NCI-H774 (cell line): ENCODE results near the gene C1QC.

Experiments used
- DNase-seq: peaks from one replicate; lab custom pipeline; 2025; lab: John Stamatoyannopoulos, UW

C1QC gene

GRCh38 chr1:22619252-22619651, 24.2 kb upstream of the C1QC start:
- no peak for DNase-seq

GRCh38 chr1:22619798-22620197, 23.6 kb upstream of the C1QC start:
- DNase-seq, result no peak

GRCh38 chr1:22621761-22622160, 21.7 kb upstream of the C1QC start:
- DNase-seq, result no peak

- DNase-seq, result no peak
Measured at GRCh38 chr1:22625262-22625925, 18.0 kb upstream of the C1QC start.

GRCh38 chr1:22626237-22627157, 16.9 kb upstream of the C1QC start:
- no peak for DNase-seq

GRCh38 chr1:22627331-22627730, 16.1 kb upstream of the C1QC start:
- peak; percentile 31 for DNase-seq

GRCh38 chr1:22628698-22629444, 14.6 kb upstream of the C1QC start:
- no peak for DNase-seq

GRCh38 chr1:22629886-22630285, 13.5 kb upstream of the C1QC start:
- no peak for DNase-seq

- no peak for DNase-seq
Measured at GRCh38 chr1:22633697-22634463, 9.6 kb upstream of the C1QC start.

- no peak for DNase-seq
Measured at GRCh38 chr1:22635436-22635835, 8.0 kb upstream of the C1QC start.

- DNase-seq, result no peak
Measured at GRCh38 chr1:22636353-22636752, 7.1 kb upstream of the C1QC start, which contains the start of gene C1QA. C1QA (plus strand) TSS chr1:22636628; CDS start chr1:22637617, 989 bp downstream.

GRCh38 chr1:22636927-22637326, 6.5 kb upstream of the C1QC start:
- no peak for DNase-seq

GRCh38 chr1:22637907-22638445, 5.5 kb upstream of the C1QC start:
- no peak for DNase-seq

GRCh38 chr1:22638476-22639234, 4.8 kb upstream of the C1QC start:
- no peak for DNase-seq

- DNase-seq, result no peak
Measured at GRCh38 chr1:22639286-22639685, 4.1 kb upstream of the C1QC start.

GRCh38 chr1:22641247-22641646, 2.2 kb upstream of the C1QC start:
- no peak for DNase-seq

- DNase-seq, result peak; percentile 21
Measured at GRCh38 chr1:22641906-22642636, 1.4 kb upstream of the C1QC start.

GRCh38 chr1:22643928-22644327, 495 bp downstream of the C1QC start:
- DNase-seq, result no peak

GRCh38 chr1:22645931-22646330, 2.5 kb downstream of the C1QC start:
- no peak for DNase-seq

GRCh38 chr1:22646384-22646783, 3.0 kb downstream of the C1QC start:
- no peak for DNase-seq
